SH-SY5Y (cell line): Measurements from ENCODE around the gene LSAMP.

ENCODE experiments used
- GATA2 ChIP-seq: IDR thresholded peaks from 2 replicates; pipeline ENCODE4 v1.6.1; 2011; ENCODE audit warnings: mild to moderate bottlenecking, low read depth, low read length
- GATA3 ChIP-seq: IDR thresholded peaks from 2 replicates; pipeline ENCODE4 v1.6.1; 2011; ENCODE audit warnings: low read depth, mild to moderate bottlenecking, low read length, moderate library complexity

DNA sequence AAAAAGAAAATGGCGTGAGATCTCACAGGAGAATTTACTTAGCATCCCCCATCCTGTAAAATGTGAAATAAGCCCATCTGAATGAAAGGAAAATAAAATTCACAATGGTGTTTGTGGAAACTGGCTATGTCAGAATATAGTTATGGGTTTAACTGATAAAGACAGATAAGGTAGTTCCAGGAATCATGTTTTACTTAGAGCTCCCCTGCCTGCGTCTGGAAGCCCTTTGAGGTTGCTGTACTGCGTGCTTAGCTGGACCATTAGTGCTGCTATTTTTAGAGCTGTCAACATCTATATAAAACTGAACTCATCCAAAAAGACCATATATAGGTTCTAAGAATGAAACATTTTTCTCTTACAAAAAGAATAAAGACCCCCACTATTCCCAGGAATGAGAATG, 130.8 kb downstream of the LSAMP start:
- no peak; the same call in 1 of the 2 replicates for TF ChIP-seq GATA2
- TF ChIP-seq GATA3, result no peak
